NCI-H1105 treated with DMSO at 0.1 percent for 48 hours (cell line): ENCODE measurements around the gene OGFRL1.
"Not testable (repeated sequence)": the region's sequence is repeated elsewhere in the genome, so short reads cannot be mapped to it uniquely, and the experiment has no call there.

Source experiments
- DNase-seq: peaks from one replicate; lab custom pipeline; 2025; lab: John Stamatoyannopoulos, UW

OGFRL1 gene

DNA sequence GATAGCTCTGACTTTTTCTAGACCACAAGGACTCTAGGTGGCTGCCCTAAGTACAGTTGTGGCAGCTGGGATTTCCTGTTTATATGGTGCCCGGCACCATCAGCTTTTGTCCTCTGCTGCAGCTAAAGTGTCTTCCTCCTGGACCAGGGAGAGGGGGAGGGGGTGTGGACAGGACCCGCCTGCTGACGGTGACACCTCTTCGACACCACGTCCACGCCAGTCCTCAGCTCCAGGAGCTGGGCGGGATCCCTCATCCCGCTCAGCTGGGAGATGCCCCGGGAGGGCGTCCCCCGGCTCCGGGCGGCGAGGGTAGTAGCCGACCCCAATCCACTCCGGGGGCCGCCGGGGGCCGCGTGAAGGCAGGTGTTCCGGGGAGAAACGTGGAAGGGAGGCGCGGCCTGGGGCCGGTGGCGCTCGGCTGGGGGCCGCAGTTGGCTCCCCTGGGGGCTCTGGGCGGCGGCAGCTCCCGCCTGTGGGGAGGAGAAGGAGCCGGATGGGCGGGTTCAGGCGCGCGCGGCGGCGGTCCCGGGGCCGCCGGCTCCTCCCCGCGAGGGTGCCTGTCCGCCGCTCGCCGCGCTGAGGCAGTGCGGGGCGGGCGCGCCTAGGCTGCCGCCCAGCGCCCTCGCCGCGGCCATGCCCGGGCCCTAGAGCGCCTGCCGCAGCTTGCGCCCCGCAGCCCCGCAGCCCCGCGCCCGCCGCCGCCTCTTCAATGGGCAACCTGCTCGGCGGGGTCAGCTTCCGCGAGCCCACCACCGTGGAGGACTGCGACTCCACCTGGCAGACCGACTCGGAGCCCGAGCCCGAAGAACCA, at the start of gene OGFRL1:
Gene OGFRL1 (plus strand): TSS at position 584 of the 811 bp plus-strand sequence. CDS start 126 bp downstream, at position 710.
- DNase-seq: peak; percentile 82

DNA sequence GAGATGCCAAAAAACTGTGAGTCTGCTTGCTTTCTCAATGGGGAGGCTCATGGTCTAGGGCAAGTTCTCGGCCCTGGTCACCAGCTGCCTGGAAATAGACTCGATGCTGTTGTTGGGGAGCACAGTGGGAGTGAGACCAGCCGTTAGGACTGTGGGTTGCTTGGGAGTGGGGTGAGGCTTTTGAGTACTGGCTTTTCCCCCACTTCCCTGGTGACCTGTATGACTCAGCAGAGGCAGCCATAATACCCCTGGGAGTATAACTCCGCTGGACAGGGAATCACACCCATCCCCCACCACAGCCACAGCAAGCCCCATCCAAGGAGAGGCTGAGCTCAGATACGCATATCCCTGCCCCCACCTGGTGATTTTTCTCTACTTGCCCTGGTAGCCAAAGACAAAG, 48.9 kb upstream of the OGFRL1 start:
- no peak for DNase-seq

GRCh38 chr6:71245265-71246049, 43.2 kb upstream of the OGFRL1 start:
- no peak for DNase-seq

- DNase-seq: no peak
These were observed 42.0 kb upstream of the OGFRL1 start for GRCh38 chr6:71246596-71246995.

- DNase-seq: no peak
These were observed 40.3 kb upstream of the OGFRL1 start for GRCh38 chr6:71248306-71248765.

DNA sequence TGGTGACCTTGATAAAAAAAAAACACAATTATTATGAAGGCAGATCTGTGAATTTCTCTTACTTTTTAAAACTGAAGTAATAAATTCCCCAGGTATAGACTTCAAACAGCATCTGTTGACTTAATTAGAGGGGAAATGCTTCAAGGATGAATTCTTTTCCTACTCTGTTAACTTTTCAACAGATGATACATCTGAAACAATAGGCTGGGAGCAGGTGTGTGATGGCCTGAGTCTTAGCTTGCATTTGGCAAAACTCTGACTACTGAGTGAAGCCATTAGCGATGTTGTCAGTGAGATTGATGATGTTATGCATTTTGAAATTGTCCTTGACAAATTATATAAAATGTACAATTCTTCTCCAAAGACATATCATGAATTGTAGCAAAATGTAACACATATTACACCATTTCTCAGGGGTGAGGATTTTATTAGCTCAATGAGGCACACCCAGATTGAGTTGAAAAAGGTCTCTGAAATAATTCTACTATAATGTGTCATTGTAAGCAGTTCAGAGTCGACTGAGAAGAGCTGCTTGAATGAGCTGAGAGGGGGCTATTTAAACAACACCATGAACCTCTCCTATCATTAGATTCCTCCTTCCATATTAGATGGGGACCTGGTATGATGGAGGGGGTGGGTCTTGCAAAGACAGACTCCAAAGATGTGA, 39.6 kb upstream of the OGFRL1 start:
- no peak for DNase-seq

GRCh38 chr6:71250099-71250602, 38.5 kb upstream of the OGFRL1 start:
- DNase-seq: no peak

DNA sequence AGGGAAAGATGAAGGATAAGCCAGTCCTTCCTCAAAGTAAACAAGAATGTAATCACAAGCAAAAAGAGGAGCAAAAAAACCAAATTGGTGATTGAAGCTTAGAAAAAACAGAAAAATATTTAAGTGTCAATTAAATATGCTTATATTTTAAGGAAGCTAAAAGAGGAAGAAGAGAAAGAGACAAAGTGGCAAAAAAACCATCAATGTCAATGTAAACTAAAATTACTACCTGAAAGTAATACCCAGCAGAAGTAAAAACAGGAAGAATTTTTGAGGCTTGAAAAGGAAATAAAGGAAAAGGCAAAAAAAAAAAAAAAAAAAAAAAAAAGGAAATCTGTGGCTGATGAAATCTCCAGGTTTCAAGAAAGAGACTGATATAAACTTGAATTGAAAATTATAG, 36.2 kb upstream of the OGFRL1 start:
- no peak for DNase-seq

DNA sequence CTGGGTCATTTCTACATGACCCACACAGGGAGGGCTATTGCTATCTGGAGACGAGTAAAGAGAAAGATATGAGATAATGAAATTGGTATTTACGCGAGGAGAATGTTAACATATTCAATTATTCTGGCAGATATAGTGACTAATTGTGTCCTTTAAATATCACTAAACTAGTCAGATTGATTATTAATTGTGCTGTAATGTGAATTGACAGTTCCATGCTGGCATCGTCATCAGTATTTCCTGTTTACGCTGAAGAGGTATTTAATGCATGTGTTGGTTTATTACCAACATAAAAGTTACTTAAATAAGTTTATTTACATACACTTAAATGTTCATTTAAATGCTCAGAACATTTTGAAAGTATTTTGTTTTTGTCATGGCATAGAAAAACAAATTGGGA, 35.7 kb upstream of the OGFRL1 start:
- DNase-seq: no peak

DNA sequence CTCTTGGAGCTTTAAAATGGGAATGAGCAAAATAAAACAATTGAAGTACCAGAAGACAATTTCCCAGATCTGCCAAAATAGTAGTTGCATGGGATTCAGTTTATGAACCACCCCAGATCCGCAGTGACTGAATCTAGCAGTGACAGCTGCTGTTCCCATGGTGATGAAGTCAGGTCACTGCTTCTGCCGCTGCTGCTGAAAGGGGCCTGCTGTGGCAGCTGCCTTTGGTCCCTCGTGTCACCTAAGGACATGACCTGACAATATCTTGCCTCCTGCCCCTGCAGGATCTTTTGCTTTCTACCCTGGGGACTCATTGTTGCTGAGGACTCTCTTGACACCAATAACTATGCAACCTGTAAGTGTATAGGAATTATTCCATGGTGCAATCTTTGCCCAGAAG, 34.3 kb upstream of the OGFRL1 start:
- peak; percentile 70 for DNase-seq

DNA sequence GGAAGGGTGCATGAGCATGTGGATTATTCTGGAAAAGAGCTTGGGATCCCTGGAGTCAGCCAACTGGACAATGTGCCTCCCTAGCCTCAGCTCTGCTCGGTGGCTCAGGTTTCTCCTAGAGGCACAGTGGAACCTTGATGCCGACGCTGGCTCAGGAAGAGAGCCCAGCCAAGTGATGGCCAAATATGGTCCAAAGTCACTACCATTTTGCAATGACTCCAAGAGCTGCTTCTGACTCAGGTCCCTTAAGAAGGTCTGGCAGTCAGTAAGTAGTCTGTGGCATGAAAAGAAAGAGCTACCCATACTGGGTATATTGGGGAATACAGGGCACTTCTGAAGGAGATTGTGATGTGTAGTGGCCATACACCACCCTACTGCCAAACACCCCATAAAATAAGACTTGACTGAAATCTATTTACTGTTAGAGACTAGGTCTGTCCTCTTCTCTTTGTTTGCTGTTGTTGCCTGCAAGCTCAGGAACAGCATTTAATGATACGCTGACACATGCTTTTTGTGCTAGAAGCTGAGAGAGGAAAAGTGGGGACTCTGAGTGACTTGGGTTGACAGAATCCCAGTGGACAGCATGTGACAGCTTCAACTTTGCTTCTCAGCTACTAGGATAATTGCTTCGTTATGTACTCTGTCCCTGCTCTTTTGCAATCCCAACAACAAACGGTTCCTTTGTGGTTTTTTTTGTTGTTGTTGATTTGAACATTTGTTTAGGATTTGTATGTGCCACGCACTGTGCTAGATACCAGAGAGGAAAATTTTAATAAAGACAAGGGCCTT, 30.3 kb upstream of the OGFRL1 start:
- no peak for DNase-seq

- no peak for DNase-seq
These were observed 28.6 kb upstream of the OGFRL1 start for GRCh38 chr6:71259888-71260604.

- DNase-seq: no peak
These were observed 25.7 kb upstream of the OGFRL1 start for GRCh38 chr6:71262914-71263313.

DNA sequence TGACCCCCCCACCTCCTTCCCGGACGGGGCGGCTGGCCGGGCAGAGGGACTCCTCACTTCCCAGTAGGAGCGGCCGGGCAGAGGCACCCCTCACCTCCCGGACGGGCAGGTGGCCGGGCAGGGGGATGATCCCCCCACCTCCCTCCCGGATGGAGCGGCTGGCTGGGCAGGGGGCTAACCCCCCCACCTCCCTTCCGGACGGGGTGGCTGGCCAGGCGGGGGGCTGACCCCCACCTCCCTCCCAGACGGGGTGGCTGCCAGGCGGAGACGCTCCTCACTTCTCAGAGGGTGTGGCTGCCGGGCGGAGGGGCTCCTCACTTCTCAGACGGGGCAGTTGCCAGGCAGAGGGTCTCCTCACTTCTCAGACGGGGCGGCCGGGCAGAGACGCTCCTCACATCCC, 22.2 kb upstream of the OGFRL1 start:
- not testable (repeated sequence) for DNase-seq

GRCh38 chr6:71268735-71269437, 19.7 kb upstream of the OGFRL1 start:
- no peak for DNase-seq

DNA sequence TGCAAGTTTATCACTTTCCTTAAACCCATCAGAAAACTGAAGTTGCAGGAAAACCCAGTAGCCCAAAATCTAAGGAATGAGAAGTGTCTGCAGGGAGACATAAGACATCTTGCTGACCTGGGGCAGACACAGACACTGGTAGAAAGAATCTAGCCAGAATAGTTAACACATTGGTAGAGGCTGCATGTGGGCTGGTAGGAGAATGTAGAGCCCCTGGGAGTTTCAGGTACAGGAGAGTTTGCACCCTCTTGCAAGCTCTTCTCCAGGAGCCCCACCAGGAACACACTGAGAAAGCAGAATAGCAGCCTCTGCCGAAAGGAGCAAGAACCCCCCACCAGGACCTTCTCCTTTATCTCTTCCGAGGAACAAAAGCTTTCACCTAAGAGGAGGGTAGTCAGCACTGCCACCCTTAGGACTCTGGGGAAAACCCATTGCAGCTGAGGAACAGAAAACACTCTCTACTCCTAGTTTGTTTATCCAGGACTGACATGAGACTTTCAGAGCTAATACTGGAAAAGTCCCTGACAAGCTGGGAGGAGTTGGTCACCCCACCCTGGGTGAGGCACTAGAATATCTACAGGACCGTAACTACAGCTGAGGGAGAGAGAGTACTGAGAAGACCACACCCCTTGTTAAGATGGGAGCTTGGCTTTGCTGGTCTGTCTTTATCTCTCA, 10.5 kb upstream of the OGFRL1 start:
- no peak for DNase-seq

GRCh38 chr6:71279321-71279720, 9.3 kb upstream of the OGFRL1 start:
- DNase-seq: no peak

DNA sequence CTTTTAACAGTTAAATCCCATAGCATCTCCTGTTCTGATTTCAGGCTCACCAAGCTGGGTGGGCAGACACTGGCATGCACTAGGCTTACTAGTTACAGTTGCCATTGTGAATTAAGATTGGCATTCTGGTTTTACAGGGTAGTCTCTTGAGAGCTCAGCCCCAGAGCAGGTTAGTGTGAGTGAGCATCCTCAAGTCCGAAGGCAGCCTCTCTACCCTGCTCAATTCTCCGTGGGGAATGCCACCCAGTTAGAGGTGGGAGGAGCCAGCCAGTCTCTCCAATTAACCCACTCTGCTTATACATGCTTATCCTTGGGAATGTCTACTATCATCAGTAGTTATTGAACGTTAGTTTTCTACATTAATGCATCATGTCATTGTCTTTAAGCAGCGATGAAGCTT, 8.9 kb upstream of the OGFRL1 start:
- no peak for DNase-seq

DNA sequence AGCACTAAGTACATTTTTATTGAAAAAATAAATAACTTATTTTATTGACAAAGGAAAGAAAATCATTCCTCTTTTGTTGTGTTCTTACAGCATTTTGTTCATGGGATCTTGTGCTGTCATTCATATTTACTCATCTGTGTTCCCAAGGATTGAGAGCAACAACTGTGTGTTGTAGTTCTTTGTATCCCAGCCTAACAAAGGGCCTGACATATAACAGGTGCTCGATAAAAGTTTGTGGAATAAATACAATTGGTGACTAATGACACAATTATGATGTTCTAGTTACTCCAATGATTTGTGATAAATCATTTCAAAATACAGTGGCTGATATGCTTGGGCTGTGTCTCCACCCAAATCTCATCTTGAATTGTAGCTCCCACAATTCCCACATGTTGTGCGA, 7.9 kb upstream of the OGFRL1 start:
- DNase-seq: no peak

- DNase-seq: no peak
These were observed 3.8 kb upstream of the OGFRL1 start for GRCh38 chr6:71284785-71285184.
